Fibroblast of mammary gland (primary cell): Measurements from ENCODE around the gene ST6GALNAC6.
"Not testable (repeated sequence)": the region's sequence is repeated elsewhere in the genome, so short reads cannot be mapped to it uniquely, and the experiment has no call there.

ENCODE experiments used
- DNase-seq: peaks from one replicate; pipeline ENCODE4 v3.0.0-alpha.2; 2010; ENCODE audit warnings: low read depth
- H3K4me3 ChIP-seq: 2 replicates; pipeline ENCODE4 v1.5.1; 2011; ENCODE audit warnings: low read depth, mild to moderate bottlenecking, low read length, moderate library complexity; ENCODE audit not compliant: control insufficient read depth
- TF ChIP-seq, protein P1 (sequence below): conservative IDR thresholded peaks from 2 replicates; pipeline ENCODE4 v1.5.1; 2011; ENCODE audit warnings: low read depth, low read length, inconsistent platforms; ENCODE audit not compliant: control insufficient read depth, insufficient read depth

Gene ST6GALNAC6

DNA sequence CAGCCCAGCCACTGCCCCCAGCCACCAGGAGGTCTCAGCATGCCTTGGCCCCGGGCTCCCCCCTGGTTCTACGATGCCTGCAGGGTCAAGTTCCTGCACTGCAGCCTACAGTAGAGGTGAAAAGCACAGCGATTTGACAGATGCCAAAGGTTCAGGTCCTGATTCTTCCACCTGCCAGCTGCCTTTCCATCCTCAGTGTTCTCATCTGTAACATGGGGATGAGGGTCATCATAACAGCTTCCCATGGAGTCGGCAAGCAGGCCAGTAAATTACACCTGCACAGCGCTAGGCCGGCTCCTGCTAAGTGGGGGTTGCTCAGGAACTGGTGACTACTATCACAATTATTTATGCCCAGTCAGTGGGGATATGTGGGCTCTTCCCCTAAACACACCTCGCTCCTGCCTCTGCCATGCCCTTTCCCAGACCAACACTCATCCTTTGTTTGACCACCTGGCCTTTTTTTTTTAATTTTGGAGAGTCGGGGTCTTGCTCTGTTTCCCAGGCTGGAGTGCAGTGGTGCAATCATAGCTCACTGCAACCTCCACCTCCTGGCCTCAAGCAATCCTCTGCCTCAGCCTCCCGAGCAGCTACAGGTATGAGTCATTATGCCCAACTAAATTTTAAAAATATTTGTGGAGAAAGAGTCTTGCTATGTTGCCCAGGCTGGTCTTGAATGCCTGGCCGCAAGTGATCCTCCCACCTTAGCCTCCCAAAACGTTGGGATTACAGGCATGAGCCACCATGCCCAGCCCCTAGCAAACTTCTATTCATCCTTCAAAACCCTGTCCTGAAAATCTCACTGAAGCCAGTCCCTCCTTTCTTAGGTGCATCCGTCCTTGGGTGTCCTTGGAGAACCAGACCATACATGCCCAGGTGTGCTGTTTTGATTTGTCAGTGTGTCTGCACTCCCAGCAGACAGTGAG, 51.3 kb downstream of the ST6GALNAC6 start:
- H3K4me3 ChIP-seq, result no peak overlapping the region
- DNase-seq, result no peak
- TF ChIP-seq, protein P1, sequence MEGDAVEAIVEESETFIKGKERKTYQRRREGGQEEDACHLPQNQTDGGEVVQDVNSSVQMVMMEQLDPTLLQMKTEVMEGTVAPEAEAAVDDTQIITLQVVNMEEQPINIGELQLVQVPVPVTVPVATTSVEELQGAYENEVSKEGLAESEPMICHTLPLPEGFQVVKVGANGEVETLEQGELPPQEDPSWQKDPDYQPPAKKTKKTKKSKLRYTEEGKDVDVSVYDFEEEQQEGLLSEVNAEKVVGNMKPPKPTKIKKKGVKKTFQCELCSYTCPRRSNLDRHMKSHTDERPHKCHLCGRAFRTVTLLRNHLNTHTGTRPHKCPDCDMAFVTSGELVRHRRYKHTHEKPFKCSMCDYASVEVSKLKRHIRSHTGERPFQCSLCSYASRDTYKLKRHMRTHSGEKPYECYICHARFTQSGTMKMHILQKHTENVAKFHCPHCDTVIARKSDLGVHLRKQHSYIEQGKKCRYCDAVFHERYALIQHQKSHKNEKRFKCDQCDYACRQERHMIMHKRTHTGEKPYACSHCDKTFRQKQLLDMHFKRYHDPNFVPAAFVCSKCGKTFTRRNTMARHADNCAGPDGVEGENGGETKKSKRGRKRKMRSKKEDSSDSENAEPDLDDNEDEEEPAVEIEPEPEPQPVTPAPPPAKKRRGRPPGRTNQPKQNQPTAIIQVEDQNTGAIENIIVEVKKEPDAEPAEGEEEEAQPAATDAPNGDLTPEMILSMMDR, result no peak

DNA sequence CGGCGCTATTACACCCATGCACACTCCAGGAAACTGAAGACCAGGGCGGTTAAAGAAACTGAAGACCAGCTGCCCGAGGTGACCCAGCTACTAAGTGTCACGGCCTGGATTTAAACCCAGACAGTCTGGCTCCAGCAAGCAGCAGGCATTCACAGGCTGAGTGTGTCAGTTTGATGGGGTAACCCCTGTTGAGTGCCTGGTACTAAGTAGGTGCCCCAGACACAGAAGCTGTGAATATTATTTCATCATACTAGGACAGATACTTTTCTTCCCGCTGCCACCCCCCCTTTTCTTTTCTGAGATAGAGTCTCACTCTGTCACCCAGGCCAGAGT, 52.3 kb downstream of the ST6GALNAC6 start:
- TF ChIP-seq, protein P1, result no peak
- DNase-seq, result peak; percentile 26
- no peak overlapping the region for H3K4me3 ChIP-seq

DNA sequence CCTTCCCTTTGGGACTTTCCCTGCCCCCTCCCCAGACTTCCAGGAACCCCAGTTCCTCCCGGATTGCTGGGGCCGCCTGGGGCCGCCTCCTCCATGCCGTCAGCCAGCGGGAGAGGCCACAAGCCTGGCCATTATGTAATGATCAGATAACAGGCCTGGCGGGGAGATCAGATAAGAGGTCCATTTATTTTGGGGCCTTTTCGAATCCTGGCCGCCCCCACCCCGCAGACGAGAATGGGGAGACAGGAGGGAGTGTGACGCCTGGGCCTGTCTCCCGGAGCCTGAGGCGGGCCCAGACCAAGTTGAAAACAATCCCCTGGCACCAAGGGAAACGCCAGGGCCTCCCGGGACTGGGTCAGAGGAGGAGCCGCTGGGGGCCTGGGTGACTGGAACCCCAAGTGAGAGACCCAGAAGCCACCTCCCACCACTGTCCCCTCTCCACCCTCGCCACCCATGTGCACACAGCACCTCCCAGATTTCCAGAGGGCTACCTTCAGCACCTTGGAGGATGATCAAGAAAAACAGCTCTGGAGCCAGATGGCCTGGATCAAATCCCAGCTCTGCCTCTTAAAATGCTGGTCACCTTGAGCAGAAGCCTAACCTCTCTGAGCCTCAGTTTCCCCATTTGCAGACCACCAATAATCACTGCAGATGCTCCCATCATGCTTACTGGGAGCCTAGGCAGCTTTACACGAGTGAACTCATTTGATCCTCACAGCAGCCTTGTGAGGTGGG, 52.8 kb downstream of the ST6GALNAC6 start:
- TF ChIP-seq, protein P1, result no peak
- no peak for DNase-seq
- no peak overlapping the region for H3K4me3 ChIP-seq

DNA sequence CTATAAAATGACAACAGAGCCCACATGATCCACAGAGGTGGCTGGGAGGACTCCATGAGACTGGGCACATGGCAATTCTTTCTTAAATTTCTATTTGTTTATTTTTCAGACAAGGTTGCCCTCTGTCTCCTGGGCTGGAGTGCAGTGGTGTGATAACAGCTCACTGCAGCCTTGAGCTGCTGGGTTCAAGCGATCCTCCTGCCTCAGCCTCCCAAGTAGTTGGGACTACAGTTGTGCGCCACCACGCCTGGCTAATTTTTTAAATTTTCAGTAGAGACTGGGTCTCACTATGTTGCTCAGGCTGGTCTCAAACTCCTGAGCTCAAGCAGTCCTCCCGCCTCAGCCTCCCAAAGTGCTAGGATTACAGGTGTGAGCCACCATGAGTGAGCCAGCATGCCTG, 53.8 kb downstream of the ST6GALNAC6 start:
- not testable (repeated sequence) for DNase-seq, H3K4me3 ChIP-seq

DNA sequence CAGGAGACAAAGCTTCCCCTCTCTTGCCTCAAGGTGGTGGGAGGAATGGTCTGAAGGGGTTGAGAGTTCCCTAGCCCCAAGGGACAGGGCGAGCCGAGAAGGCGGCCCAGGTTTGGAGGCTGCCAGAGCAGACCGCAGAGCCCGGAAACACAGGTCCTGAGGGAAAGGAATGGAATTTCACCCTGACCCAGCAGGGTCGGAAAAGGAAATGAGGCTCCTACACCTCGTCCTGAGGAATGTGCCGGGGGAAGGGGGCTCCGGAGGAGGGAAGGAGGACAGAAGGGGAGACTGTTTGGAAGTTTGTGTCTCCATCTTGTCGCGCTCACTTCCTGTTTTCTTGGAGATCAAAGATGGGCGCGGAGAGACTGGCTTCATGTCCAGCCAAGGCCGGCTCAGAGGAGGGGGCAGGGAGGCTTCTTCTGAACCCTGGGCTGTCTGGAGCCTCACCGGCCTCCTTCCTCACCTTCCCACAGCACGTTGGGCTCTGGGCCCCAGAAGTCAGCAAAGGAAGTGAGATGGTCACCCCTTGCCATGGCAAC, 54.5 kb downstream of the ST6GALNAC6 start:
- peak; percentile 32 for DNase-seq
- no peak overlapping the region for H3K4me3 ChIP-seq
- TF ChIP-seq, protein P1, result no peak

DNA sequence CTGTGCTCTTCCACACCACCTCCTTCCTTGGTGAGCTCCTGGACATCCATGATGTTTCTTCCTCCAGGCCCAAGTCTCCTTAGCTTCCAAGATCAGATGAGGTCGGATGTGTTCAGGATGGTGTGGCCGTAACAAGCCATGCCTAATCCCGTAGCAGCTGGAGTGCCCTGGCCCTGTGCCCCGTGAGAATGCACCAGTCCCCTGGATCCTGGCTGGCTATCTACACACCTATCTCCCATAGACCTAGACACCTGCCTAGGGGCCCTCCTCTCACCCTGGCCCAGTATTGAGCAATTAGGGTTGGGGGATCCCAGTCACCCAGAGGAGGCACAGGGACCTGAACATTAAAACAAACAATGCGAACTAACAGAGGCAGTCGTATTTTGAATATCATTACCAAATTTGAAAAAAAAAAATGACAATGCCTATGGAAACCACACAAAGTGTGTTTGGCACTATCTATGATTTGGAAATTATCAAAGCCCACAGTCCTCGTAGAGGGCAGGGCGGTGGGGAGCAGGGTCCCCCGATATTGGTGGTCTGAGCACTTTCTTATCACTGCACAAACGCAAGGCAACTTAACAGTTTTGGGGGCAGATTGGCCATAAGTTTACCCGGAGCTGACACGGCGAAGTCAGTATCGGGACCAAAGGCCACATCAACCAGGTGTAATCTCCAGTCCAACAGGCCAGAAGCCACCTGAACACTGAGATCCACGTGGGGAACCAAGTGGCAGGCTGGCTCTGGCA, 58.1 kb downstream of the ST6GALNAC6 start:
- H3K4me3 ChIP-seq, result no peak overlapping the region
- no peak for DNase-seq
- TF ChIP-seq, protein P1, result no peak
